Body of pancreas (tissue), 4 donors: ENCODE measurements around the gene PHPT1.

ENCODE experiments used
- POLR2A ChIP-seq, 3 donors: fragments of 450-650 bp; IDR thresholded peaks; one replicate each; pipeline ENCODE4 v1.6.1; 2016; ENCODE audit warnings: antibody characterized with exemption in 3 of 3, mild to moderate bottlenecking in 2 of 3
- TF ChIP-seq, protein P1 (sequence below), 7 experiments: fragments of 450-650 bp in 4 of 7; fragments of 200-600 bp in 3 of 7; sonication (generic) in 3 of 7; IDR thresholded peaks; one replicate each; pipeline ENCODE4 v1.5.1; 2016 to 2019; ENCODE audit warnings: antibody characterized with exemption in 7 of 7

DNA sequence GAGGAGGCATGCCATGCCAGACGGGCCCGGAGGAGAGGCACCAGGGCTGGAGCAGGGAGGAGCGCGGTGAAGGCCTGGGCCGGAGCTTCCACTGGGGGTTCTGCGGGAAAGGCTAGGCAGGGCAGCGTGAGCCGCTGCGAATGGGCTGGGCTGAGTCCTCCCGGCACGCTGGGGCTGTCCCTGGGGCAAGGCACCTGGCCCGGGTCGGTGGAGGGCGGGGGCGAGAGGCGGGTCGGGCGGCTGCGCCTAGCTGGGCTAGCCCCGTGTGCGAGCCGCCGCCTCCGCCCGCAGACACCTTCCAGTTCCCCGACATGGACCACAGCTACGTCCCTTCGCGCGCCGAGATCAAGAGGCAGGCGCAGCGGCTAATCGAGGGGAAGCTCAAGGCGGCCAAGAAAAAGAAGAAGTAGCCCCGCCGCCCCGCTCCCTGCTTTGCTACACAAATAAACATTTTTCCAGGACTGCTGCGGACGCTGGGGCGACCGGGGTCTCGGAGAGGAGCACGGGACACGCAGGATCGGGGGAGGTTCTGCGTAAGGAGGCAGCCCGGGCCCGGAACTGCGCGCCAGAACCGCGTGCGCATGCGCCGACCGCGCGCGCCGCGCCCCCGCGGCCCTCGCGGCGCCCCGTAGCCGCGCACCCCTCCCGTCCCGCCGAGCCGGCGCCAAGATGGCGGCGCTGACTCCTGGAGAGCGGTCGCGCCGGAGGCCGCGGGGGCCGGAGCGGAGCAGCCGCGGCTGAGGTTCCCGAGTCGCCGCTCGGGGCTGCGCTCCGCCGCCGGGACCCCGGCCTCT is 41.7 kb upstream of the PHPT1 start, which contains the start of gene RABL6:
- TF ChIP-seq, protein P1, sequence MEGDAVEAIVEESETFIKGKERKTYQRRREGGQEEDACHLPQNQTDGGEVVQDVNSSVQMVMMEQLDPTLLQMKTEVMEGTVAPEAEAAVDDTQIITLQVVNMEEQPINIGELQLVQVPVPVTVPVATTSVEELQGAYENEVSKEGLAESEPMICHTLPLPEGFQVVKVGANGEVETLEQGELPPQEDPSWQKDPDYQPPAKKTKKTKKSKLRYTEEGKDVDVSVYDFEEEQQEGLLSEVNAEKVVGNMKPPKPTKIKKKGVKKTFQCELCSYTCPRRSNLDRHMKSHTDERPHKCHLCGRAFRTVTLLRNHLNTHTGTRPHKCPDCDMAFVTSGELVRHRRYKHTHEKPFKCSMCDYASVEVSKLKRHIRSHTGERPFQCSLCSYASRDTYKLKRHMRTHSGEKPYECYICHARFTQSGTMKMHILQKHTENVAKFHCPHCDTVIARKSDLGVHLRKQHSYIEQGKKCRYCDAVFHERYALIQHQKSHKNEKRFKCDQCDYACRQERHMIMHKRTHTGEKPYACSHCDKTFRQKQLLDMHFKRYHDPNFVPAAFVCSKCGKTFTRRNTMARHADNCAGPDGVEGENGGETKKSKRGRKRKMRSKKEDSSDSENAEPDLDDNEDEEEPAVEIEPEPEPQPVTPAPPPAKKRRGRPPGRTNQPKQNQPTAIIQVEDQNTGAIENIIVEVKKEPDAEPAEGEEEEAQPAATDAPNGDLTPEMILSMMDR (IDR thresholded peaks at IDR 0.05) = peak in 2 of 7 experiments; percentile 3 to 26
- peak; percentile 16 to 69 (median 61) for TF ChIP-seq POLR2A (IDR thresholded peaks at IDR 0.05)
